ENCODE measurements around the gene EIPR1. TPM values are rescaled to one million over a fixed set of nuclear protein-coding genes. Genes with fewer than 3 reads are reported as not detected.

EIPR1 gene
- total and polyA plus RNA-seq, 10 of the 15 experiments (the other 5 are each of a cell fraction or from before 2014, with no cell fraction given): 23.6 to 61.2 (median 42.2) TPM

GRCh38 chr2:3379647-3380534 lies 2.3 kb upstream of the EIPR1 start, which contains the start of gene TRAPPC12 (continued):
- TF ChIP-seq MEF2B (IDR thresholded peaks at IDR 0.05; ENCODE audit: partially characterized antibody, poor library complexity, severe bottlenecking): peak; percentile 29
- no peak for TF ChIP-seq NR2C2 (IDR thresholded peaks at IDR 0.05; ENCODE audit: borderline replicate concordance, control insufficient read depth, insufficient read length, low read depth)
- TF ChIP-seq JUND (IDR thresholded peaks at IDR 0.05; ENCODE audit: low read depth, low read length): no peak
- TF ChIP-seq KAT2A (conservative IDR thresholded peaks at IDR 0.05; ENCODE audit: control insufficient read depth, low read depth, low read length): no peak
- TF ChIP-seq PAX8 (IDR thresholded peaks at IDR 0.05): no peak
- TF ChIP-seq, protein P1, sequence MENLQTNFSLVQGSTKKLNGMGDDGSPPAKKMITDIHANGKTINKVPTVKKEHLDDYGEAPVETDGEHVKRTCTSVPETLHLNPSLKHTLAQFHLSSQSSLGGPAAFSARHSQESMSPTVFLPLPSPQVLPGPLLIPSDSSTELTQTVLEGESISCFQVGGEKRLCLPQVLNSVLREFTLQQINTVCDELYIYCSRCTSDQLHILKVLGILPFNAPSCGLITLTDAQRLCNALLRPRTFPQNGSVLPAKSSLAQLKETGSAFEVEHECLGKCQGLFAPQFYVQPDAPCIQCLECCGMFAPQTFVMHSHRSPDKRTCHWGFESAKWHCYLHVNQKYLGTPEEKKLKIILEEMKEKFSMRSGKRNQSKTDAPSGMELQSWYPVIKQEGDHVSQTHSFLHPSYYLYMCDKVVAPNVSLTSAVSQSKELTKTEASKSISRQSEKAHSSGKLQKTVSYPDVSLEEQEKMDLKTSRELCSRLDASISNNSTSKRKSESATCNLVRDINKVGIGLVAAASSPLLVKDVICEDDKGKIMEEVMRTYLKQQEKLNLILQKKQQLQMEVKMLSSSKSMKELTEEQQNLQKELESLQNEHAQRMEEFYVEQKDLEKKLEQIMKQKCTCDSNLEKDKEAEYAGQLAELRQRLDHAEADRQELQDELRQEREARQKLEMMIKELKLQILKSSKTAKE (IDR thresholded peaks at IDR 0.05; ENCODE audit: low read depth, poor library complexity, severe bottlenecking): no peak
- TF ChIP-seq, protein P2, sequence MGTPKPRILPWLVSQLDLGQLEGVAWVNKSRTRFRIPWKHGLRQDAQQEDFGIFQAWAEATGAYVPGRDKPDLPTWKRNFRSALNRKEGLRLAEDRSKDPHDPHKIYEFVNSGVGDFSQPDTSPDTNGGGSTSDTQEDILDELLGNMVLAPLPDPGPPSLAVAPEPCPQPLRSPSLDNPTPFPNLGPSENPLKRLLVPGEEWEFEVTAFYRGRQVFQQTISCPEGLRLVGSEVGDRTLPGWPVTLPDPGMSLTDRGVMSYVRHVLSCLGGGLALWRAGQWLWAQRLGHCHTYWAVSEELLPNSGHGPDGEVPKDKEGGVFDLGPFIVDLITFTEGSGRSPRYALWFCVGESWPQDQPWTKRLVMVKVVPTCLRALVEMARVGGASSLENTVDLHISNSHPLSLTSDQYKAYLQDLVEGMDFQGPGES (IDR thresholded peaks at IDR 0.05): no peak
- TF ChIP-seq SREBF1 (IDR thresholded peaks at IDR 0.05; ENCODE audit: low read length): no peak
- no peak; the same call in 1 of the 2 replicates for TF ChIP-seq MTA3 (IDR thresholded peaks at IDR 0.05; ENCODE audit: borderline replicate concordance, low read length)
- TF ChIP-seq MTA2 (IDR thresholded peaks at IDR 0.05; ENCODE audit: low read depth): peak; percentile 33; the same call in 1 of the 2 replicates
- TF ChIP-seq SP1 (IDR thresholded peaks at IDR 0.05; ENCODE audit: low read depth, low read length): peak; percentile 5
- TF ChIP-seq RFX5 (IDR thresholded peaks at IDR 0.05; ENCODE audit: low read depth, low read length): no peak
- no peak for TF ChIP-seq ZZZ3 (IDR thresholded peaks at IDR 0.05; ENCODE audit: control insufficient read depth, insufficient read length, low read depth)
- TF ChIP-seq MYB (IDR thresholded peaks at IDR 0.05; ENCODE audit: borderline replicate concordance, low read depth, low read length): no peak
- no peak for TF ChIP-seq ZNF24 (IDR thresholded peaks at IDR 0.05)
- peak; percentile 44; the same call in 1 of the 2 replicates for TF ChIP-seq ZNF207 (IDR thresholded peaks at IDR 0.05; ENCODE audit: borderline replicate concordance)
- TF ChIP-seq CTCF (IDR thresholded peaks at IDR 0.05 in 2 of 3, conservative IDR thresholded peaks at IDR 0.05 in 1 of 3; ENCODE audit: control insufficient read depth in 2 of 3, extremely low read depth in 1 of 3, insufficient read depth in 1 of 3, low read depth in 3 of 3, low read length in 3 of 3): peak; percentile 39 to 55 (median 47)
- TF ChIP-seq NR2F1 (conservative IDR thresholded peaks at IDR 0.05): peak; percentile 75
- 0 out of 2 replicates have a peak, but pooled peaks have one; percentile 52 for TF ChIP-seq TCF3 (IDR thresholded peaks at IDR 0.05; ENCODE audit: borderline replicate concordance, insufficient read depth, low read depth, low read length)
- peak; percentile 43 for TF ChIP-seq MYC (IDR thresholded peaks at IDR 0.05; ENCODE audit: insufficient read depth, insufficient read length, insufficient replicate concordance, low read length, severe bottlenecking)
- 0 out of 2 replicates have a peak, but pooled peaks have one; percentile 9 for TF ChIP-seq ESRRA (IDR thresholded peaks at IDR 0.05; ENCODE audit: low read length)
- no peak for TF ChIP-seq ZBED1 (IDR thresholded peaks at IDR 0.05; ENCODE audit: borderline replicate concordance)
- peak; percentile 94 for TF ChIP-seq NR2C1 (IDR thresholded peaks at IDR 0.05)
- TF ChIP-seq, protein P3, sequence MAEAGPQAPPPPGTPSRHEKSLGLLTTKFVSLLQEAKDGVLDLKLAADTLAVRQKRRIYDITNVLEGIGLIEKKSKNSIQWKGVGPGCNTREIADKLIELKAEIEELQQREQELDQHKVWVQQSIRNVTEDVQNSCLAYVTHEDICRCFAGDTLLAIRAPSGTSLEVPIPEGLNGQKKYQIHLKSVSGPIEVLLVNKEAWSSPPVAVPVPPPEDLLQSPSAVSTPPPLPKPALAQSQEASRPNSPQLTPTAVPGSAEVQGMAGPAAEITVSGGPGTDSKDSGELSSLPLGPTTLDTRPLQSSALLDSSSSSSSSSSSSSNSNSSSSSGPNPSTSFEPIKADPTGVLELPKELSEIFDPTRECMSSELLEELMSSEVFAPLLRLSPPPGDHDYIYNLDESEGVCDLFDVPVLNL (IDR thresholded peaks at IDR 0.05; ENCODE audit: low read depth, low read length): no peak
